ENCODE results near the gene ZAP70. TPM values are rescaled to one million over a fixed set of nuclear protein-coding genes. Genes with fewer than 3 reads are reported as not detected.

Gene ZAP70
- total and polyA plus RNA-seq, 2 donors (not counting 1 experiment from before 2014, with no cell fraction given) = not detected

DNA sequence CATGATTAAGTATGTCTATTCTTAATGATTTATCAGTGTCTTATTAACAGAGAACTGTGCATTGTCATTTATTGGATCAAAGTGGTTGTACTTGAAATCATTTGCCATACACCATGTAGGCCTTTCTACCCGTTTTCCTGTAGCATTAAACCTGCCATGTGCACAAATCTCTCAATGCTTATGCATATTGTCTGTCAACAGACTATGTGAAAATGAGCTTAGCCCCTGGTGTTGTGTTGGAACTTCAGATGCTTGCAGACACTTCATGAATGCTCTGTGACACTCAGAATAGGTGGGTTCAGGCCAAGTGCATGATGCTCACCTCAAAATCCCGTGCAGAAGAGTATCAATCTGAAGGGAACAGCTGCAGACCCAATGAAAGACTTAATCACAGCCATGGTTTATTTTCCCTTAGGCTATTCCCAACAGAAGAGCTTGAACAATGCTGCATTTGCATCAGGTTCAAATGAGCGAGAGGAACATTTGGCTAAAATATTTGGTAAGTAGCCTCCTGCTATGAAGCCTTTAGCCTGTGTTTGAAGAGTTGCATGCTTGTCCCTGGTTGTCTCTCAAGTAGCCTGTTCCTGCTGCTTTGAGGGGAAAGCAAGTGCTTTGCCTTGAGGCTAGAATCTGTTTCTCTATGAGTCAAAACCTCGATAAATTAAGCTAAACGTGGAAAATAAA lies 37.8 kb upstream of the ZAP70 start:
- H3K9ac ChIP-seq (ENCODE audit: insufficient read depth, low read length) = no peak overlapping the region
- no peaks in the 10 kb centered on the region for H3K4me1 ChIP-seq (ENCODE audit: control insufficient read depth, extremely low read depth, insufficient read depth, low read length)
- H4K20me1 ChIP-seq (ENCODE audit: control insufficient read depth, extremely low read depth, insufficient read depth, low read length) = no peaks in the 10 kb centered on the region
- H3K27me3 ChIP-seq (ENCODE audit: control insufficient read depth, insufficient read depth, low read length) = no peaks in the 10 kb centered on the region
- H3K79me2 ChIP-seq (ENCODE audit: control insufficient read depth, insufficient read depth, low read length) = no peaks in the 10 kb centered on the region
- H3K27ac ChIP-seq (ENCODE audit: insufficient read depth, low read length) = no peak overlapping the region
- H3K9me3 ChIP-seq (ENCODE audit: control insufficient read depth, insufficient read depth, low read depth, low read length) = no peaks in the 10 kb centered on the region
- TF ChIP-seq, protein P1, sequence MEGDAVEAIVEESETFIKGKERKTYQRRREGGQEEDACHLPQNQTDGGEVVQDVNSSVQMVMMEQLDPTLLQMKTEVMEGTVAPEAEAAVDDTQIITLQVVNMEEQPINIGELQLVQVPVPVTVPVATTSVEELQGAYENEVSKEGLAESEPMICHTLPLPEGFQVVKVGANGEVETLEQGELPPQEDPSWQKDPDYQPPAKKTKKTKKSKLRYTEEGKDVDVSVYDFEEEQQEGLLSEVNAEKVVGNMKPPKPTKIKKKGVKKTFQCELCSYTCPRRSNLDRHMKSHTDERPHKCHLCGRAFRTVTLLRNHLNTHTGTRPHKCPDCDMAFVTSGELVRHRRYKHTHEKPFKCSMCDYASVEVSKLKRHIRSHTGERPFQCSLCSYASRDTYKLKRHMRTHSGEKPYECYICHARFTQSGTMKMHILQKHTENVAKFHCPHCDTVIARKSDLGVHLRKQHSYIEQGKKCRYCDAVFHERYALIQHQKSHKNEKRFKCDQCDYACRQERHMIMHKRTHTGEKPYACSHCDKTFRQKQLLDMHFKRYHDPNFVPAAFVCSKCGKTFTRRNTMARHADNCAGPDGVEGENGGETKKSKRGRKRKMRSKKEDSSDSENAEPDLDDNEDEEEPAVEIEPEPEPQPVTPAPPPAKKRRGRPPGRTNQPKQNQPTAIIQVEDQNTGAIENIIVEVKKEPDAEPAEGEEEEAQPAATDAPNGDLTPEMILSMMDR (conservative IDR thresholded peaks at IDR 0.05 in 1 of 2, IDR thresholded peaks at IDR 0.05 in 1 of 2; ENCODE audit: low read depth in 1 of 2, low read length in 2 of 2) = no peak
- TF ChIP-seq EZH2 (IDR thresholded peaks at IDR 0.05; ENCODE audit: low read length, missing control alignments) = no peak
- H3K4me3 ChIP-seq (replicated peaks in 1 of 4; ENCODE audit: control extremely low read depth in 1 of 4, insufficient read depth in 1 of 4, low read depth in 3 of 4, low read length in 4 of 4) = no peak overlapping the region
- no peak for DNase-seq (ENCODE audit: low read depth in 2 of 2)
- no peak overlapping the region for H2AFZ ChIP-seq (ENCODE audit: low read length)
- H3K36me3 ChIP-seq (ENCODE audit: control insufficient read depth, insufficient read depth, low read length) = no peaks in the 10 kb centered on the region
- H3K4me2 ChIP-seq (ENCODE audit: extremely low read depth, insufficient read depth, low read length) = no peak overlapping the region

DNA sequence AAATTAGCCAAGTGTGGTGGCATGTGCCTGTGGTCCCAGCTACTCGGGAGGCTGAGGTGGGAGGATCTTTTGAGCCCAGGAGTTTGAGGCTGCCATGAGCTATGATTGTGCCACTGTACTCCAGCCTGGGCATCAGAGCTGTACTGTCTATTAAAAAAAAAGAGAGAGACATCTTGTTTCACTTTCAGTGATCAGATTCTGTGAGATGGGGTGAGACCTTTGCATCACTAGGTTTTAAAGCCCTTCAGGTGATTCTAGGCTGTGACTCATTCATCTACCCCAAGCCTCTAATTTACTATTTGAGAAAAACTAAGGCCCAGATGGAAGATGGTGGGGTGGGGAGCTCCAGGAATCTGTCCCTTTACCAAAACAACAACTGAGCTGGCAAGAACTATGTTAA lies 36.8 kb upstream of the ZAP70 start:
- no peaks in the 10 kb centered on the region for H3K9me3 ChIP-seq (ENCODE audit: control insufficient read depth, insufficient read depth, low read depth, low read length)
- H4K20me1 ChIP-seq (ENCODE audit: control insufficient read depth, extremely low read depth, insufficient read depth, low read length) = no peaks in the 10 kb centered on the region
- TF ChIP-seq, protein P1 (conservative IDR thresholded peaks at IDR 0.05 in 1 of 2, IDR thresholded peaks at IDR 0.05 in 1 of 2; ENCODE audit: low read depth in 1 of 2, low read length in 2 of 2) = no peak
- TF ChIP-seq EZH2 (IDR thresholded peaks at IDR 0.05; ENCODE audit: low read length, missing control alignments) = no peak
- no peak overlapping the region for H3K4me2 ChIP-seq (ENCODE audit: extremely low read depth, insufficient read depth, low read length)
- no peaks in the 10 kb centered on the region for H3K79me2 ChIP-seq (ENCODE audit: control insufficient read depth, insufficient read depth, low read length)
- no peak overlapping the region for H3K4me3 ChIP-seq (replicated peaks in 1 of 4; ENCODE audit: control extremely low read depth in 1 of 4, insufficient read depth in 1 of 4, low read depth in 3 of 4, low read length in 4 of 4)
- H3K4me1 ChIP-seq (ENCODE audit: control insufficient read depth, extremely low read depth, insufficient read depth, low read length) = no peaks in the 10 kb centered on the region
- H3K27me3 ChIP-seq (ENCODE audit: control insufficient read depth, insufficient read depth, low read length) = no peaks in the 10 kb centered on the region
- no peak overlapping the region for H3K27ac ChIP-seq (ENCODE audit: insufficient read depth, low read length)
- no peak overlapping the region for H2AFZ ChIP-seq (ENCODE audit: low read length)
- no peak overlapping the region for H3K9ac ChIP-seq (ENCODE audit: insufficient read depth, low read length)
- H3K36me3 ChIP-seq (ENCODE audit: control insufficient read depth, insufficient read depth, low read length) = no peaks in the 10 kb centered on the region
- DNase-seq (ENCODE audit: low read depth in 2 of 2) = no peak

DNA sequence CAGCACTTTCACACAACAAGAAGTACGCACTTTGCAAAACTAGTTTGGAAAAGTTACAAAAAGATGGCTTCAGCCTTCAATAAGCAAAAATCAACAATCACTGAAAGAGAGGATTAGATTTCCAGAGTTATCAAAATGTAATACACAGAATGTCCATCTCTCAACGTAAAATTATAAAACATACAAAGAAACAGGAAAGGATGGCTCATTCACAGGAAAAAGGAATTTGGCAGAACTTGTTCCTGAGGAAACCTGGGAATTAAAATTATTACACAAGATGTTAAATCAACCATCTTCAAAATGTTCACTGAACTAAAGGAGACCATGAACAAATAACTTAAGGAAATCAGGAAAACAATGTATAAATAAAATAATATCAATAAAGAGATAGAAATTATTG lies 35.9 kb upstream of the ZAP70 start:
- no peak for DNase-seq (ENCODE audit: low read depth in 2 of 2)
- H3K9ac ChIP-seq (ENCODE audit: insufficient read depth, low read length) = no peak overlapping the region

More for the DNA sequence above, 35.9 kb upstream of the ZAP70 start:
- TF ChIP-seq EZH2 (IDR thresholded peaks at IDR 0.05; ENCODE audit: low read length, missing control alignments) = no peak
- TF ChIP-seq, protein P1 (conservative IDR thresholded peaks at IDR 0.05 in 1 of 2, IDR thresholded peaks at IDR 0.05 in 1 of 2; ENCODE audit: low read depth in 1 of 2, low read length in 2 of 2) = no peak
- H3K27me3 ChIP-seq (ENCODE audit: control insufficient read depth, insufficient read depth, low read length) = no peaks in the 10 kb centered on the region
- H2AFZ ChIP-seq (ENCODE audit: low read length) = no peak overlapping the region
- H3K27ac ChIP-seq (ENCODE audit: insufficient read depth, low read length) = no peak overlapping the region
- H3K79me2 ChIP-seq (ENCODE audit: control insufficient read depth, insufficient read depth, low read length) = no peaks in the 10 kb centered on the region
- no peak overlapping the region for H3K4me2 ChIP-seq (ENCODE audit: extremely low read depth, insufficient read depth, low read length)
- no peaks in the 10 kb centered on the region for H3K9me3 ChIP-seq (ENCODE audit: control insufficient read depth, insufficient read depth, low read depth, low read length)
- H3K36me3 ChIP-seq (ENCODE audit: control insufficient read depth, insufficient read depth, low read length) = no peaks in the 10 kb centered on the region
- H3K4me3 ChIP-seq (replicated peaks in 1 of 4; ENCODE audit: control extremely low read depth in 1 of 4, insufficient read depth in 1 of 4, low read depth in 3 of 4, low read length in 4 of 4) = no peak overlapping the region
- no peaks in the 10 kb centered on the region for H3K4me1 ChIP-seq (ENCODE audit: control insufficient read depth, extremely low read depth, insufficient read depth, low read length)
- no peaks in the 10 kb centered on the region for H4K20me1 ChIP-seq (ENCODE audit: control insufficient read depth, extremely low read depth, insufficient read depth, low read length)

All from fibroblast of lung (primary cell).